Stomach (tissue), 4 donors: ENCODE measurements around the gene CHRNA5.

ENCODE experiments used
- POLR2A ChIP-seq, 4 donors: fragments of 450-650 bp; IDR thresholded peaks; one replicate each; pipeline ENCODE4 v1.6.1; 2016; ENCODE audit warnings: antibody characterized with exemption in 4 of 4, control low read depth in 2 of 4, mild to moderate bottlenecking in 1 of 4, moderate library complexity in 1 of 4
- TF ChIP-seq, protein P1 (sequence below), 7 experiments: fragments of 450-650 bp in 4 of 7; fragments of 200-600 bp in 3 of 7; sonication (generic) in 3 of 7; IDR thresholded peaks; one replicate each; pipeline ENCODE4 v1.5.1; 2016 to 2019; ENCODE audit warnings: antibody characterized with exemption in 7 of 7, control low read depth in 2 of 7, mild to moderate bottlenecking in 1 of 7

DNA sequence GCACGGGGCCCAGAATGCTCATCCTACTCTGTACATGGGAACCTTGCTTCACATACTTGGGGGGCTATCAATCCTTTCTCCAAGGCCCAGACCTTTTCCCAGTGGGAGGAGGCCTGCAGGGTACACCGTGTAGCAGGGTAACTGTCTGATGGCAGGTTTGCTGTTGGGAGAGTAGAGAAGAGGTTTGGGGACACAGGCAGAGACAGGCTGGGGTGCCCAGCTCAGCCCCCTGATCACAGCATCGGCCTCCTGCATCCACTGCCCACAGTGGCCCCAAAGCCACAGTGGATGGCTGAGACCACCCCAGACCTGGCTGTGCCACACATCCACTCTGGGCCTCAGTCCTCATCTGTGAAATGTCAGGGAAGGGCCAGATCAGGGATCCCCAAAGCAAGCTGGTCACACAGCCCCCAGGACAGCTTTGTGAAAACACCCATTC is 49.9 kb downstream of the CHRNA5 start:
- TF ChIP-seq, protein P1, sequence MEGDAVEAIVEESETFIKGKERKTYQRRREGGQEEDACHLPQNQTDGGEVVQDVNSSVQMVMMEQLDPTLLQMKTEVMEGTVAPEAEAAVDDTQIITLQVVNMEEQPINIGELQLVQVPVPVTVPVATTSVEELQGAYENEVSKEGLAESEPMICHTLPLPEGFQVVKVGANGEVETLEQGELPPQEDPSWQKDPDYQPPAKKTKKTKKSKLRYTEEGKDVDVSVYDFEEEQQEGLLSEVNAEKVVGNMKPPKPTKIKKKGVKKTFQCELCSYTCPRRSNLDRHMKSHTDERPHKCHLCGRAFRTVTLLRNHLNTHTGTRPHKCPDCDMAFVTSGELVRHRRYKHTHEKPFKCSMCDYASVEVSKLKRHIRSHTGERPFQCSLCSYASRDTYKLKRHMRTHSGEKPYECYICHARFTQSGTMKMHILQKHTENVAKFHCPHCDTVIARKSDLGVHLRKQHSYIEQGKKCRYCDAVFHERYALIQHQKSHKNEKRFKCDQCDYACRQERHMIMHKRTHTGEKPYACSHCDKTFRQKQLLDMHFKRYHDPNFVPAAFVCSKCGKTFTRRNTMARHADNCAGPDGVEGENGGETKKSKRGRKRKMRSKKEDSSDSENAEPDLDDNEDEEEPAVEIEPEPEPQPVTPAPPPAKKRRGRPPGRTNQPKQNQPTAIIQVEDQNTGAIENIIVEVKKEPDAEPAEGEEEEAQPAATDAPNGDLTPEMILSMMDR (IDR thresholded peaks at IDR 0.05), result no peak
- no peak for TF ChIP-seq POLR2A (IDR thresholded peaks at IDR 0.05)
